ENCODE data around the gene FAM114A1. TPM values are rescaled to one million over a fixed set of nuclear protein-coding genes. Genes with fewer than 3 reads are reported as not detected.

Gene FAM114A1
- total and polyA plus RNA-seq, 2 experiments from 2014 or later: 110 to 140 TPM

DNA sequence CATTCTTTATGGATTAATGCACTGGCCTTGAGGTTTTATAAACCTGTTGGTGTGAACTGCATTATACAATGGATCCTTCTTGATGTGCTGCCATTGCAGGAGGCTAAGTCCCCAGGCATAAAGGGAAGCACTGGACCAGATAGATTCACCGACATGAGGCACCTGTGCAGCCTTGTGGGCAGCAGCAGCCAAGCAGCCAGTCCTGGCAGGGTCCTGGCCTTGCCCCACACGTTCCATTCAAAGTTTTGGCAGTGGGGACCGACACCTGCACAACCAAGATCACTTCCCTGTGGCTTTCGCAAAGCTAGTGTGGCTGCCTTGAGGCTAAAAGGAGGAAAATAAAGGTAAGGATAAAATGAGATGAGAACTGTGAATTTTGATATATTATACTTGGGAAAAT, 111.5 kb downstream of the FAM114A1 start:
- no peak overlapping the region for H2AFZ ChIP-seq
- H3K4me1 ChIP-seq (ENCODE audit: insufficient read depth): no peaks in the 10 kb centered on the region

GRCh38 chr4:38979511-38980230, 112.1 kb downstream of the FAM114A1 start:
- no peak for TF ChIP-seq EZH2phosphoT487 (IDR thresholded peaks at IDR 0.05; ENCODE audit: low read depth, severe bottlenecking, unreplicated experiment)
- TF ChIP-seq, protein P1, sequence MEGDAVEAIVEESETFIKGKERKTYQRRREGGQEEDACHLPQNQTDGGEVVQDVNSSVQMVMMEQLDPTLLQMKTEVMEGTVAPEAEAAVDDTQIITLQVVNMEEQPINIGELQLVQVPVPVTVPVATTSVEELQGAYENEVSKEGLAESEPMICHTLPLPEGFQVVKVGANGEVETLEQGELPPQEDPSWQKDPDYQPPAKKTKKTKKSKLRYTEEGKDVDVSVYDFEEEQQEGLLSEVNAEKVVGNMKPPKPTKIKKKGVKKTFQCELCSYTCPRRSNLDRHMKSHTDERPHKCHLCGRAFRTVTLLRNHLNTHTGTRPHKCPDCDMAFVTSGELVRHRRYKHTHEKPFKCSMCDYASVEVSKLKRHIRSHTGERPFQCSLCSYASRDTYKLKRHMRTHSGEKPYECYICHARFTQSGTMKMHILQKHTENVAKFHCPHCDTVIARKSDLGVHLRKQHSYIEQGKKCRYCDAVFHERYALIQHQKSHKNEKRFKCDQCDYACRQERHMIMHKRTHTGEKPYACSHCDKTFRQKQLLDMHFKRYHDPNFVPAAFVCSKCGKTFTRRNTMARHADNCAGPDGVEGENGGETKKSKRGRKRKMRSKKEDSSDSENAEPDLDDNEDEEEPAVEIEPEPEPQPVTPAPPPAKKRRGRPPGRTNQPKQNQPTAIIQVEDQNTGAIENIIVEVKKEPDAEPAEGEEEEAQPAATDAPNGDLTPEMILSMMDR (IDR thresholded peaks at IDR 0.05; ENCODE audit: poor library complexity): no peak
- TF ChIP-seq EZH2 (IDR thresholded peaks at IDR 0.05; ENCODE audit: borderline replicate concordance): no peak
- Histone ChIP-seq H3K27ac (no peak overlapping the region), H3K4me2 (no peak overlapping the region), H3K9me3 (ENCODE audit: low read depth) (no peaks in the 10 kb centered on the region), H3K36me3 (replicated peaks; ENCODE audit: insufficient read depth, low read depth) (no peaks in the 10 kb centered on the region), H4K20me1 (ENCODE audit: insufficient read depth, poor library complexity, severe bottlenecking) (no peaks in the 10 kb centered on the region), H3K27me3 (no peaks in the 10 kb centered on the region), H3K9me2 (replicated peaks; ENCODE audit: insufficient read depth) (no peaks in the 10 kb centered on the region), H3K4me1 (ENCODE audit: insufficient read depth) (no peaks in the 10 kb centered on the region), H3K79me2 (no peaks in the 10 kb centered on the region), H3K4me3 (no peak overlapping the region), H2AFZ (no peak overlapping the region)
- no peak for DNase-seq (ENCODE audit: low spot score)
- 82% methylated on average over 3 of the region's 3 CpGs for WGBS (ENCODE audit: low lambda C conversion rate, missing lambda C conversion rate)

More for the DNA sequence above, 111.5 kb downstream of the FAM114A1 start:
- Histone ChIP-seq H4K20me1 (ENCODE audit: insufficient read depth, poor library complexity, severe bottlenecking) (no peaks in the 10 kb centered on the region), H3K4me3 (no peak overlapping the region), H3K4me2 (no peak overlapping the region), H3K36me3 (replicated peaks; ENCODE audit: insufficient read depth, low read depth) (no peaks in the 10 kb centered on the region), H3K9me2 (replicated peaks; ENCODE audit: insufficient read depth) (no peaks in the 10 kb centered on the region), H3K27me3 (no peaks in the 10 kb centered on the region), H3K79me2 (no peaks in the 10 kb centered on the region), H3K9me3 (ENCODE audit: low read depth) (no peaks in the 10 kb centered on the region), H3K27ac (no peak overlapping the region)
- DNase-seq (ENCODE audit: low spot score): no peak
- 94% methylated on average over 4 of the region's 4 CpGs for WGBS (ENCODE audit: low lambda C conversion rate, missing lambda C conversion rate)
- TF ChIP-seq, protein P1 (IDR thresholded peaks at IDR 0.05; ENCODE audit: poor library complexity): no peak
- TF ChIP-seq EZH2phosphoT487 (IDR thresholded peaks at IDR 0.05; ENCODE audit: low read depth, severe bottlenecking, unreplicated experiment): no peak
- TF ChIP-seq EZH2 (IDR thresholded peaks at IDR 0.05; ENCODE audit: borderline replicate concordance): no peak

GRCh38 chr4:38980903-38981676, 113.5 kb downstream of the FAM114A1 start:
- Histone ChIP-seq H2AFZ (no peak overlapping the region), H3K27me3 (no peaks in the 10 kb centered on the region), H3K79me2 (no peaks in the 10 kb centered on the region), H4K20me1 (ENCODE audit: insufficient read depth, poor library complexity, severe bottlenecking) (no peaks in the 10 kb centered on the region), H3K9me3 (ENCODE audit: low read depth) (no peaks in the 10 kb centered on the region), H3K4me2 (no peak overlapping the region), H3K4me1 (ENCODE audit: insufficient read depth) (no peaks in the 10 kb centered on the region), H3K9me2 (replicated peaks; ENCODE audit: insufficient read depth) (no peaks in the 10 kb centered on the region), H3K4me3 (no peak overlapping the region), H3K36me3 (replicated peaks; ENCODE audit: insufficient read depth, low read depth) (no peaks in the 10 kb centered on the region), H3K27ac (no peak overlapping the region)
- DNase-seq (ENCODE audit: low spot score): no peak
- TF ChIP-seq EZH2 (IDR thresholded peaks at IDR 0.05; ENCODE audit: borderline replicate concordance) (no peak), EZH2phosphoT487 (IDR thresholded peaks at IDR 0.05; ENCODE audit: low read depth, severe bottlenecking, unreplicated experiment) (no peak)
- TF ChIP-seq, protein P1 (IDR thresholded peaks at IDR 0.05; ENCODE audit: poor library complexity): no peak
- WGBS (ENCODE audit: low lambda C conversion rate, missing lambda C conversion rate): 70% methylated on average over 7 of the region's 7 CpGs
